Activated T-helper 1 cell treated with anti-CD3 and anti-CD28 coated beads, Interleukin-12 subunit alpha, Interleukin-12 subunit beta, Interleukin-2, Interleukin-4 antibody, amounts not matched to agents 30 ng/mL and 10 ng/mL and 1 ng/mL, durations not matched to agents 14 hours and 24 hours and 36 hours (primary cell): ENCODE data around the gene FUBP3. TPM values are rescaled to one million over a fixed set of nuclear protein-coding genes. Genes with fewer than 3 reads are reported as not detected.

Experiments
- DNase-seq: peaks from one replicate; pipeline ENCODE4 v3.0.0; 2021; ENCODE audit warnings: low spot score
- H3K27ac Mint-ChIP-seq: one replicate; pipeline ENCODE4 v1.8.0; 2021; ENCODE audit warnings: mild to moderate bottlenecking, mixed read lengths
- H3K27me3 Mint-ChIP-seq: one replicate; pipeline ENCODE4 v1.8.0; 2022; ENCODE audit warnings: mild to moderate bottlenecking, moderate library complexity, mixed read lengths; ENCODE audit not compliant: insufficient read depth
- H3K36me3 Mint-ChIP-seq: one replicate; pipeline ENCODE4 v1.8.0; 2021; ENCODE audit warnings: low read depth, mixed read lengths
- H3K4me1 Mint-ChIP-seq: one replicate; pipeline ENCODE4 v1.8.0; 2021; ENCODE audit warnings: low read depth, mixed read lengths
- H3K4me3 Mint-ChIP-seq: one replicate; pipeline ENCODE4 v1.8.0; 2021; ENCODE audit warnings: mild to moderate bottlenecking, moderate library complexity, mixed read lengths
- H3K9me3 Mint-ChIP-seq: one replicate; pipeline ENCODE4 v1.8.0; 2021; ENCODE audit warnings: mixed read lengths
- intact Hi-C: fragments of 100-400 bp; cut with micrococcal nuclease; formaldehyde crosslinking; loops from one replicate; pipeline ENCODE4 v1.15.1; 2024
- total RNA-seq: library from RNA; stranded (reverse); gene quantifications from 2 replicates; pipeline ENCODE4 v1.2.3, GENCODE V29; 2022

FUBP3 gene
- total RNA-seq, 1 donor from 2014 or later: 52.6 TPM

DNA sequence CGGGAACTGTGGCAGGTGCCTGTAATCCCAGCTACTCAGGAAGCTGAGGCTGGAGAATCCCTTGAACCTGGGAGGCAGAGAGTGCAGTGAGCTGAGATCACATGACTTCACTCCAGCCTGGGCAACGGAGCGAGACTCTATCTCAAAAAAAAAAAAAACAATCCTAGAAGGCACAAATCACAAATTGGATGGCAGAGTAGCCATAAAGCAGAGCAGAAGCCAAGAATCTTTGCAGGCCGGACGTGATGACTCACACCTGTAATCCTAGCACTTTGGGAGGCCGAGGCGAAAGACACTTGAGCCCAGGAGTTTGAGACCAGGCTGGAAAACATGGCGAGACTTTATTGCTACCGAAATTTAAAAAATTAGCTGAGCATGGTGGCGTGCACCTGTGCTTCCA is 9.2 kb upstream of the FUBP3 start:
- DNase-seq: no peak
- H3K4me3 Mint-ChIP-seq: no peak overlapping the region
- intact Hi-C loops: loop anchor here (10.0 kb wide), 1 partner anchor 555 kb away; the partner anchor contains the start of gene NUP214
- no peaks in the 10 kb centered on the region for H3K4me1 Mint-ChIP-seq
- H3K9me3 Mint-ChIP-seq: no peaks in the 10 kb centered on the region
- H3K36me3 Mint-ChIP-seq: no peaks in the 10 kb centered on the region
- no peak overlapping the region for H3K27ac Mint-ChIP-seq
- H3K27me3 Mint-ChIP-seq: peaks cover 6% of the 10 kb centered on the region

DNA sequence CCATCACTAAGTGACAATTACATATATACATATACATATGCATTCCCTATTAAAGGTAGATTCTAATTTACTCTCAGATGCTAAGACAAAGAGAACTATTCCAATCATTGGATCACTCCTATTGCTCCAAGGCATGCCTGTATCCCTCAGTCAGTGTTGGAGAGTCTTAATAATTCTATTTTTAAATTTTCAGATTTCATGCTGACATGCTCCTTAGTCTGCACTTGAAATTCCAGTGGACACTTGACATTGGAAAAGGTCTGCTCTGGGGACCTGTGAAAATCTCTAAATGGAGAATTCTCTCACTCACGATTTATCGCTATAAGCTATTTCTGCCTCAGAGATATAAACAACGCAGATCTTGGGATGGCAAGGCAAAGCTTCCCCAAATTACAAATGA is 3.9 kb upstream of the FUBP3 start:
- Mint-ChIP-seq H3K27ac (no peak overlapping the region), H3K36me3 (no peaks in the 10 kb centered on the region), H3K27me3 (peaks cover 2% of the 10 kb centered on the region), H3K9me3 (no peaks in the 10 kb centered on the region), H3K4me3 (no peak overlapping the region), H3K4me1 (peaks cover 14% of the 10 kb centered on the region)
- intact Hi-C loops: loop anchor here (5.0 to 10.0 kb wide), 2 partner anchors 137 to 549 kb away; partner anchors contain the start of gene NUP214
- DNase-seq: no peak

DNA sequence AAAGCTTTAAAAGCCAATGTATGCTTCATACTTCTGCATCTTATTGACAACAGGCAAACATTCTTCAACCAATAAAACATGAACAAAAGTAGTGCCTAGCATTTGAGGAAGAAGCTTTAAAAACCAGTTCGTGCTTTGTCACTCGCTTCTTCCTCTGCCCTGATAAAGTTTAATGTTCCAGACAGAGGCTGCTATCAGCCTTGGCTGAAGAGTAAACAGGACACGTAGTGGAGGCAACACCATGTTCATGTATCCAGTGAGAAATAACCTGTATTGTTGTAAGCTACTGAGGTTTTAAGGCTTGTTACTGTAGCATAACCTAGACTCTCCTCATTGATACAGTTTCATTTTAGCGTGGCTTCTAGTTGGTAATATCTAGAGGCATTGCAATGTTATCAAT is 3.2 kb upstream of the FUBP3 start:
- H3K4me1 Mint-ChIP-seq: peaks cover 20% of the 10 kb centered on the region
- no peak overlapping the region for H3K4me3 Mint-ChIP-seq
- H3K27ac Mint-ChIP-seq: no peak overlapping the region
- H3K27me3 Mint-ChIP-seq: peaks cover 2% of the 10 kb centered on the region
- no peak for DNase-seq
- intact Hi-C loops: loop anchor here (5.0 to 10.0 kb wide), 2 partner anchors 136 to 549 kb away; partner anchors contain the start of gene NUP214
- H3K36me3 Mint-ChIP-seq: no peaks in the 10 kb centered on the region
- H3K9me3 Mint-ChIP-seq: no peaks in the 10 kb centered on the region

DNA sequence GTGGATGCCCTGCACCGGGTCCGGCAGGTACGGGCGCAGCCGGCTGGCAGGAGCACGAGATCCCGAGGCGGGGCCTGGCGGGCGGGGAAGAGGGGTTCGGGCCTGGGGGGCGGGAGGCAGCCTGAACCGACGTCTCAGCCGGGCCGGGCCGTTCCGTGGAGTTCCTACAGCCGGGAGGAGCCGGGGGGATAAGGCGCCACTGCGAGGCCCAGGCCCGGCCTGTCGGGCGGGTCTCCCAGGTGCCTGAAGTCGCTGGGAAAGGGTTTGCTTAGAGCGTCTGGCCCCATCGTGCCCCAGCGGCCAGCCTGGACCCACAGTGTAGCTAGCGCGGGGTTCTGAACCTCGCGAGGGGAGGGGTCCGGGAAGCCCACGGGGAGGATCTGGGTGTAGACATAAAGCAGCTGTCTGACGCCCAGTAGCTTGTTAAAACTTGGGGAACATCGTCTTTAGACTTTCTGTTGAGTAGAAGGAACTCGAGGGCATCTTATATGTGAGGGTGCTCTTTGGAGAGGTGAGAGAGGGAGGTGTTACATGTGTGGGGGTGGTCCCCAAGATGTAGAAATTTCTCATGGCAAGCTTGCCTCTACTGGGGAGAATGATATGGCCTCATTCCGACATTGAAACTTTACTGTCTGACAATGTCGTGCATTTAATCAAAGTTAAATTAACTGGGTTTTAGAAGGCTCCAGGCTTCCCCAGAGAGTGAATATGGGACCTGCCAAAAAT is 524 bp downstream of the FUBP3 start:
- Mint-ChIP-seq H3K27ac (peak overlapping the region; percentile 71), H3K4me1 (peaks cover 27% of the 10 kb centered on the region), H3K9me3 (no peaks in the 10 kb centered on the region), H3K4me3 (peak overlapping the region; percentile 84), H3K36me3 (peaks cover 7% of the 10 kb centered on the region), H3K27me3 (peaks cover 2% of the 10 kb centered on the region)
- intact Hi-C loops: loop anchor here (2.0 to 10.0 kb wide), 3 partner anchors 113 to 545 kb away; partner anchors contain the start of genes EXOSC2 and NUP214
- DNase-seq: no peak

DNA sequence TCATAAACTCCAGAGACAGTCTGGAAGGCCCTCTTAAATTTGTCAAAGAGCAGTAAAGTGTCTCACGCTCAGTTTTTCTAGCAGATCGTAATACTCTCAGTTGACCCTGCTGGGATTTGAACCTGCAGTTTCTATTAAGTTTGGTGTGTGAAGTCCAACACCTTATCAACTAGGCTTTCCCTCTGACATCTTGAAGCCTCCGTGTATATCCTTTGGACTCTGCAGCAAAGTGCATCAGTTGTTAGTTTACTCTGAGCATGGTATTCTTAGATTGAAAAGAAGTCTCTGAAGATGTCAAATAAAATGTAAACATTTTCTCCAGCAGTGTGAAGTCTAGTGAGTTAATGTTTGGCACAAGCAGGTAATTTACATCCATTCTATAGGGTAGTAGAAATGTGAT is 2.4 kb downstream of the FUBP3 start:
- H3K9me3 Mint-ChIP-seq: no peaks in the 10 kb centered on the region
- no peak overlapping the region for H3K4me3 Mint-ChIP-seq
- peaks cover 7% of the 10 kb centered on the region for H3K36me3 Mint-ChIP-seq
- no peak overlapping the region for H3K27ac Mint-ChIP-seq
- DNase-seq: no peak
- H3K4me1 Mint-ChIP-seq: peaks cover 33% of the 10 kb centered on the region
- H3K27me3 Mint-ChIP-seq: no peaks in the 10 kb centered on the region
- intact Hi-C loops: no loop called here

DNA sequence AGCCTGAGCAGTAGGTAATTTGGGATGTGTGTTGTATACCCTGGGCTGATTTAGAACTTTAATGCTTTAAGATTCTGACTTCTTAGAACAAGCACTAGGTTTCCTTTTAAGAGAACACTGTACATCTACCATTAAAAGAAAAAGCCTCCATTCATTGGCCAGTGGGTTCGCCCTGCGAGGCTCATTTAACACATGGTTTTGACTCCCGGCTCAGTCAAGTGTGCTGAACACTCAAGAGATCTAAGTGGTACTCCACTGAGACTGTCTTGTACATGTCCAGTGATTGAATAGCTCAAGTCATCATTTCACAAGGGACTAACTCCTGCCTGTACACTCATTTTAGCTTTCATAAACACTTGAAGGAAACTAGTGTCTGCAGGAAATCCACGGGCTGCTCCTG is 3.9 kb downstream of the FUBP3 start:
- intact Hi-C loops: no loop called here
- no peak overlapping the region for H3K27ac Mint-ChIP-seq
- no peaks in the 10 kb centered on the region for H3K27me3 Mint-ChIP-seq
- peaks cover 33% of the 10 kb centered on the region for H3K4me1 Mint-ChIP-seq
- H3K9me3 Mint-ChIP-seq: no peaks in the 10 kb centered on the region
- no peak overlapping the region for H3K4me3 Mint-ChIP-seq
- DNase-seq: no peak
- H3K36me3 Mint-ChIP-seq: peaks cover 9% of the 10 kb centered on the region

DNA sequence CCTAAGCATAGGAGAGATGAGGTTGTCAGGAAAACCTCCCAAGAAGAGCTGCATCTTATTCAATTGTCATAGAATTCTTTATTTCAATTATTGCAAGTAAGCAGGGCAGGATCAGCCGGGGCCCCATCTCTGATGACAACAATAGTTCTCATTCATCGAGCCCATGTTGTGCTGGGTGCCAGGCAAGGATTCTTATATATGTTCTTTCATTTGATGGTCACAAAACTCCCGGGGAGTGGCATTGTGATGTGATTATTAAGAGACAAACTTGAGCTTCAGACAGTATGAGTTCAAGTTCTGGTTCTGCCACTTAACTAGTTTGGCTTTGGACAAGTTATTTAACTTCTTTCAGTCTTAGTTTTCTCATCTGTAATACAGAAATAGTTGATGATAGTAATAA is 8.5 kb downstream of the FUBP3 start:
- Mint-ChIP-seq H3K4me3 (no peak overlapping the region), H3K36me3 (peaks cover 7% of the 10 kb centered on the region), H3K4me1 (peaks cover 6% of the 10 kb centered on the region), H3K27ac (no peak overlapping the region), H3K27me3 (no peaks in the 10 kb centered on the region), H3K9me3 (no peaks in the 10 kb centered on the region)
- DNase-seq: no peak
- intact Hi-C loops: no loop called here

DNA sequence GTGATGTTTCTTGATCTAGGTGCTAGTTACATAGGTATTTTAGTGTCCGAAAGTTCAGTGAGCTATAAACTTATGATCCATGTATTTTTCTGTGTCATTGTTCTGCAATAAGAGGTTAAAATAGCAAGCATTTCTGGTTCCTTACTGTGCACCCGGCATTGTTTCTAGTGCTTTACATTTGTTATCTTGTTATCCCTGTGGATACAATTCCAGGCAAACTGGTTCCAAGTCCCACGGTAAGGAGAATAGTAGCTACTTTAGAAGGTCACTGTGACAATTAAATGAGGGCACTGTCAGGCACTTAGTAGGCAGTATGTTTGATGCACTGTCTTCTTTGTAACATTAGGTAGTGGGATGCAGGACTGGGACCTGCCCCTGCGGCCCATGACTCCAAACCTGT is 9.0 kb downstream of the FUBP3 start:
- DNase-seq: no peak
- intact Hi-C loops: no loop called here

DNA sequence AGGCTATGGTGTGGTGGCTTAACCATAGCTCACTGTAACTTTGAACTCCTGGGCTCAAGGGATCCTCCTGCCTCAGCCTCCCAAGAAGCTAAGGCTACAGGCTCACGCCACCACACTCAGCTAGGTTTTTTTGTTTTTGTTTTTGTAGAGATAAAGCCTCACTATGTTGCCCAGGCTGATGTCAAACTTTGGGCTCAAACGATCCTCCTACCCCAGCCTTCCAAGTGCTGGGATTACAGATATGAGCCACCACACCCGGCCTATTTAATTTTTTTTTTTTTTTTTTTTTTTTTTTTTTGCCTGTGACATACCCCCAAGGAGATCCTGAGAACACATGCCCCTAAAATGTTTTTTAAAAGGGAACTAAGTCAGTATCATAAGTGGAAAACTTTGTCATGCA is 10.4 kb downstream of the FUBP3 start:
- Mint-ChIP-seq H3K36me3 (peaks cover 3% of the 10 kb centered on the region), H3K9me3 (no peaks in the 10 kb centered on the region), H3K27me3 (no peaks in the 10 kb centered on the region), H3K4me1 (peaks cover 6% of the 10 kb centered on the region), H3K4me3 (no peak overlapping the region), H3K27ac (no peak overlapping the region)
- intact Hi-C loops: no loop called here
- DNase-seq: no peak

More for the DNA sequence above, 9.0 kb downstream of the FUBP3 start:
- peaks cover 3% of the 10 kb centered on the region for H3K36me3 Mint-ChIP-seq
- H3K4me3 Mint-ChIP-seq: no peak overlapping the region
- no peak overlapping the region for H3K27ac Mint-ChIP-seq
- H3K4me1 Mint-ChIP-seq: peaks cover 6% of the 10 kb centered on the region
- no peaks in the 10 kb centered on the region for H3K27me3 Mint-ChIP-seq
- no peaks in the 10 kb centered on the region for H3K9me3 Mint-ChIP-seq

DNA sequence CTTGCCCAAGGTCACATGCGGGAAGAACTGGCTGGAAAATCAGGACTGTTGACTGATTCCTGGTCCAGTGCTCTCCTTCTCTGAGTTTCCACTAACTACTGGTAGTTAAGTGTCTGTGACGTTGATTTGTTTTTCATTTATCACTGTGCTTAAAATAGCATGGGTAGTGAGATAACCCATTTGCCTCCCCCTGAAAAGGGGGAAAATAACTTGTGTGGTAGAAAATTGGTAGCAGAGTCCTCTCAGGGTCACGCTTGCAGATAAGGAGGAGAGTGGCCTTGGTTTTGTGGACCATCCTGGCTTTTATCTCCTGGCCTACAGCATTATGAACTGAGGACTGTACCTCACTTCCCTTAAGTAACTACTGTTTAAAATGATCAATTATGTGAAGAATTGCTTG is 10.9 kb downstream of the FUBP3 start:
- H3K36me3 Mint-ChIP-seq: peaks cover 3% of the 10 kb centered on the region
- H3K9me3 Mint-ChIP-seq: no peaks in the 10 kb centered on the region
- no peaks in the 10 kb centered on the region for H3K27me3 Mint-ChIP-seq
- intact Hi-C loops: no loop called here
- peaks cover 4% of the 10 kb centered on the region for H3K4me1 Mint-ChIP-seq
- H3K4me3 Mint-ChIP-seq: no peak overlapping the region
- no peak overlapping the region for H3K27ac Mint-ChIP-seq
- no peak for DNase-seq

DNA sequence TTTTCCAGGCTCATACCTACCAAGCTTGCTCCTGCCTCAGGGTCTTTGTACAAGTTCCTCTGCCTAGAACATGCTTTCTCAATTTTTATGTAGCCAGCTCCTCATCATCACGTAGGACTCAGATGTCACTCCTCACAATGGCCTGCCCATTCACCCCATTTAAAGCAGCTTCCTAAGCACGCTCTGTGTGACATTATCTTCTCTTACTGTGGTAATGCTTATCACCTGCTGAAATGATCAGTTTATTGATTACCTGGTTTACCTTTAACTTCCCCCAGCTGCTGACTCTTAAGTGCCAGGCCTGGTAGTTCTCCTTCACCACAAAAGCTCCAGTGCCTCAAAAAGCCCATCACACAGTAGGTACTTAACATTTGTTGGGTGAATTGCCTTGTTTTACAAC is 13.6 kb downstream of the FUBP3 start:
- intact Hi-C loops: no loop called here
- Mint-ChIP-seq H3K27ac (no peak overlapping the region), H3K9me3 (no peaks in the 10 kb centered on the region)

DNA sequence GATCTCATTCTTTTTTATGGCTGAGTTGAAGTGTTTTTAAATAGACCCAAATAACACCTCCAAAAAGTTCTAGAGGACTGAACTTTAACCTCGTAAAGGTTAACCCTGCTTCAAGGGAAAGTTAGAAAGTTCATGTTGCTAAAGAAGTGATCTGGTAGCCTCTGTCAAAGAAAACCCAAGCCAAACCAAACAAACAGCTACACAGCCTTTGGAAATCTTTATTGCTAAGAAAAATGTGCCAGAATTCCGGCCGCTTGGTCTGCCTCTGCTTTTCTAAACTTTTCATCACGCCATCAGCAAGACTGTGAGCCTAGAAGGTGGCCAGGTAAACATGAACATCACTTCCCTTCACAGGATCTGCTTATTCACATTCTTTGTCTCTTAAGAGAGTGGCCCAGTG is 17.9 kb downstream of the FUBP3 start:
- H3K27me3 Mint-ChIP-seq: no peaks in the 10 kb centered on the region
- no peaks in the 10 kb centered on the region for H3K4me1 Mint-ChIP-seq
- intact Hi-C loops: no loop called here
- no peak for DNase-seq
- H3K4me3 Mint-ChIP-seq: no peak overlapping the region
- H3K27ac Mint-ChIP-seq: no peak overlapping the region
- no peaks in the 10 kb centered on the region for H3K9me3 Mint-ChIP-seq
- H3K36me3 Mint-ChIP-seq: peaks cover 23% of the 10 kb centered on the region

More for the DNA sequence above, 13.6 kb downstream of the FUBP3 start:
- Mint-ChIP-seq H3K36me3 (peaks cover 10% of the 10 kb centered on the region), H3K27me3 (no peaks in the 10 kb centered on the region), H3K4me3 (no peak overlapping the region), H3K4me1 (no peaks in the 10 kb centered on the region)
- no peak for DNase-seq

DNA sequence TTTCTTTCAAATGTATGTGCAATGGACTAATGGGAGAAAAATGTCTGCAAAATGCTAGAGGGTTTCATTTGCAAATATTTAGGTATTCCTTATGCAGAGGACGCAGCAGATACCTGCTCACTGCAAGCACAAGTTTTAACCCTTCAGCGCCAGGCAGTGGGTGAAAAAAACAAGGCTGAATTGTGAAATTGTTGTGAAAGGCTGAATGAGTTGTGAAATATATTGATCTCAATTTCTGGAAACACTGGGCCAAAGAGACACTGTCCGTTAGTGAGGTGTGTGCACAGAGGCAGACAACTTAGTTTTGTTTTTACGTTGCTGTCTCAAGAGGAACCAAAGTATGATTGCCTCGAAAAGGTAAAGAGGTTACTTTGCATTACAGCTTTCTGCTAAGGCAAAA is 18.8 kb downstream of the FUBP3 start:
- no peaks in the 10 kb centered on the region for H3K4me1 Mint-ChIP-seq
- H3K36me3 Mint-ChIP-seq: peaks cover 26% of the 10 kb centered on the region
- no peak overlapping the region for H3K4me3 Mint-ChIP-seq
- no peak overlapping the region for H3K27ac Mint-ChIP-seq
- DNase-seq: no peak
- H3K27me3 Mint-ChIP-seq: no peaks in the 10 kb centered on the region
- intact Hi-C loops: no loop called here
- no peaks in the 10 kb centered on the region for H3K9me3 Mint-ChIP-seq
